Adrenal gland (tissue), 5 donors: ENCODE measurements around the gene IFITM2.

ENCODE experiments used
- CTCF ChIP-seq, 6 experiments: fragments of 450-650 bp in 4 of 6; fragments of 200-600 bp in 2 of 6; sonication (generic) in 1 of 6; IDR thresholded peaks; 1 replicate in 5 of 6; 2 replicates in 1 of 6; pipeline versions ENCODE4 v1.5.1 to v1.8.0; 2016 to 2021; ENCODE audit warnings: antibody characterized with exemption in 6 of 6, mild to moderate bottlenecking in 2 of 6, moderate library complexity in 1 of 6
- POLR2A ChIP-seq, 2 donors: fragments of 450-650 bp; IDR thresholded peaks; one replicate each; pipeline ENCODE4 v1.6.1; 2017; ENCODE audit warnings: antibody characterized with exemption in 2 of 2, mild to moderate bottlenecking in 2 of 2, moderate library complexity in 1 of 2
- donor health status: DM: no; HTN: no; CAD: no.

GRCh38 chr11:337711-338110 lies 30.1 kb downstream of the IFITM2 start:
- TF ChIP-seq CTCF (IDR thresholded peaks at IDR 0.05) (no peak), POLR2A (IDR thresholded peaks at IDR 0.05) (no peak)
